ENCODE measurements around the gene RPP25L.

The RPP25L gene

DNA sequence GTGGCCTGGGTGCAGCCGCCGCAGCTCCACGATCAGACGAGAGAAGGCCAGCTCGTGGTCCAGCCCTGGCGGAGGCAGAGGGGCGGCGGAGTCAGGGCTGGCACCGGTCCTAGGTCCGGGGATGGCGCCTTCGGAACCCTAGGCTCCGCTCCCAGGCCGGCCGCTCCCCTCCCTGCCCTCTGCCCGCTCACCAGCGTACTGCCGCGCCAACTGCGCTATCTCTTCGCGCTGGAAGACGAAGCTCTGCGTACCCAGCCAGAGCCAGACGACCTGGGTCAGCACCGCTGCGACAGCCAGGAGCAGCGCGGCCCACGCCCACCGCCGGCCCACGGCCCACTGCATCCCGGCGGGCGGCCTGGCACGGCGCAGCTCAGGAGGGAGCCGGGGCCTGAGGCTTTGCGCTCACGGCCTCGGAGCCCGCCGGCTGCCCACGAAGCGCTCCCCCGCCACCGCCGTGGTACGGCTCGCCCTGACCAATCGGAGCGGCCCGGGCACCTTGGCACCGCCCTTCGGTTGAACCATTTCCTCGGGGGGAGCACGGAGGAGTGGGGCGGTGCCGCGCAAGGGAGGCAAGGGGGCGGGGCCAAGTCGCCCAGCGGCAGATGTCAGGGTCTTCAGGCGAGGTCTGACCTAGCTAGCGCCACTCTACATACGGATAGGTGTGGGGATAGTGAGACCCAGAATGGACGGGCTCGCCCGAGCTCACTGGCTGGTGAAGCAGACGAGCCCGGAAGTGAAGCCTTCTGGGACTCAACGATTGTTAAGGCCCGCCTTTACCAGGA lies 25.6 kb upstream of the RPP25L start, which contains the start of gene SIGMAR1:
TSS of gene SIGMAR1 (minus strand) at position 432 of the 782 bp plus-strand sequence. CDS start at position 342, 90 bp downstream.
- peak; percentile 95 for DNase-seq

DNA sequence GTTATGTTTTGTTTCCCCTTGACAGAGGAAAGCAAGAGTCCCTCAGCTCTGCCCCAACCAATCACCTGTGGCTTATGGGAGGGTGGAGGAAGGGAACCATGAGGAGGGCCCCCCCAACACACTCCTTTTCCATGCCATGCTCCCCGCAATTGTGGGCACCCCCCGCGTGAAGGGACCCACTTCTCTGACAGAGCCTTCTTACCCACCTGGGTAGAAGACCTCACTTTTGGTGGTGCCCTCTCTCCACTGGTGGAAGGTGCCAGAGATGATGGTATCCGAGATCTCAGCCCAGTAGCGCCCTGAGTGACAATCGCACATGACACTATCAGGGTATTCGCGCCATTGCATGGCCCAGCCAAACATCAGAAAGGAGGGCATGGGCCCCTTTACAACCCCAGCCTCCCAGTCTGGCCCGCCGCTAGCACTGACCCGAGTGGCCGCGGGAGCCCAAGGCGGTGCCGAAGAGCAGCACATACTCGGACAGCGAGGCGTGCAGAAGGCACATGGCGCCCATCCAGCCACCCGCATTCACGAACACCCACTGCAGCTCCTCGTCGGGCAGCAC lies 25.0 kb upstream of the RPP25L start:
- peak; percentile 45 for DNase-seq

DNA sequence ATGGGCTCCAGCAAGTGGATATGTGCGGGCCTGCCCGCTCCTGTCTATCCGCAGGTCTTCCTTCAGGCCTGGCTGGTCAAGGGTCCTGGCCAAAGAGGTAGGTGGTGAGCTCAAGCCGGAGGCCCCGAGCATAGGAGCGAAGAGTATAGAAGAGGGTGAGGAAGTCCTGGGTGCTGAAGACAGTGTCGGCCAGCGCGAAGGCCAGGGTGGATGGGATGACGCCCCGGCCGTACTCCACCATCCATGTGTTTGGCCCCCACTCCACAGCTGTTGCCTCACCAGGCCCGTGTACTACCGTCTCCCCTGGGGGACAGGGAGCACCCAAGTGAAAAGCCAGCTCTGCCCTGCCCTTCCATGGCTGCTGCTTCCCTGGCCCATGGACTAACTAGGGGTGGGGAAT lies 23.7 kb upstream of the RPP25L start:
- DNase-seq = no peak

DNA sequence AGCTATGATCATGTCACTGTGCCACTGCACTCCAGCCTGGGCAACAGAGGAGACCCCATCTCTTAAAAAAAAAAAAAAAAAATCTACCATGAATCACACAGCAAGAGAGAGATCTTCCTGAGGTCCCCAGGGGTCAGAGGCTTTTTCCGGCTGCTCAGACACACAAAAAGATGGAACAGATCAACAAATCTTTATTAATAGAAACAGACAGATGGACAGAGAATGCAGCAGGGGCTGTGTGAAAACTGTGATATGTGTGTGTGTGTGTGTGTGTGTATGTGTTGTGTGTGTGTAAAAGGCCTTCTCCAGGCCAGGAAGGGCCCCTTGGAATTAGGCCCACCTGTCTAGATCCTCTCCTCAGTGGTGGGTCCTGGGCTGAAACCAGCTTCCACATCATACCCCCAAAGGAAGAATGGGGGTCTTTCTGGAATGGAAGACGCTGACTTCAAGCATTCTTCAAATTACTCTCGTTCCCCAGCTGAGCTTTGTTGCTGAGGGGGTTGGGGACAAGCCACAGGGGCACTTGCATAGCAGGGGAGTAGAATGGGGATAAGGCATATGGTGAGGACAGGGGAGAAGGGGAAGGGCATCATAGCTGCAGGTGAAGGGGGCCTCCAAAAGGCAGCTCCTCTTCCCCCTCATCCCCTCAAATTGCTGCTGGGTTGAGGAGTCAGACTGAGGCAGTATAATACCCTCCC lies 22.8 kb upstream of the RPP25L start:
- DNase-seq = no peak

DNA sequence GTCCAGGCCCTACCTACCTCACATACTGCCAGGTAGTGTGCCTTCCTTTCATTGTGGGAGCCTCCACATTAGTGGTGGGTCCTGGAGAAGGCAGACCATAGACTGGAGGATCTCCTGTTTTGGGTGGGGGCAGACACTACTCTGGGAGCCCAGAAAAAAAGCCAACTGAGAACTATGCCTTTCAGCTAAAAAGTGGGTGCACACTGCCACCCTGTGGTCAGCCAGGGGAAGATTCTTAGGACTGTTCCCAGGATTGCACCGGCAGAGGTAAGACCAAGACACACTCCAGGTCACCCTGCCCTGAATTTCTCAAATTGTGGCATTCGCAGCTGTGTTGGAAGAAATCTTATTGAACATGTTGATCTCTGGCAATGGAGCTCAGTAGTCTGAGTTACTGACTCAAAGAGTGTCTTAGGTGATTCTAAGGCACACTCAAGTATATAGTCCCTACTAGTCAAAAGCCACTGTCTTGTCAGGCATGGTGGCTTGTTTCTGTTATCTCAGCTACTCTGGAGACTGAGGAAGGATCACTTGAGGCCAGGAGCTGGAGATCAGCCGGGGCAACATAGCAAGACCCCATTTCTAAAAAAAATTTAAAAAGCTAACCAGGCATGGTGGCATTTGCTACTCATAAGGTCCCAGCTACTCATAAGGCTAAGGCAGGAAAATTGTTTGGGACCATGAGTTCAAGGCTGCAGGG lies 22.1 kb upstream of the RPP25L start:
- peak; percentile 78 for DNase-seq

DNA sequence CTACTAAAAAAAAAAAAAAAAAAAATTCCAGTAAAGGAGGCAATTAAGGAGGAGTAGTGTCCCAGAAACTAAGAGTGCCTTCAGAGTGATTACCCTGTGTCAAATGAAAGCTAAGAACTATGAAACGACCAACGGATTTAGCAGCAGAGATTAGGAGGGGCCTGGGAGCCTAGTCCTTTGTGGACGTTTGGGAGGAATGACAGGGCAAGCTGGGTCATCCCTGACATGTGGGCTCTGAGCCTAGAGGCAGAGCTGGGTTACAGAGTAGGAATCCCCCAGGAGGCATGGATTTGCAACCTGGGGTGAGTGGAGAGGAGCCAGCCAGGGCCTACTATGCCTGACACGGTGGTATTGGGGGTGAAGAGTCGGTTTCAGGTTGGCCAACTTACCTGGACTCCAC lies 21.3 kb upstream of the RPP25L start:
- peak; percentile 67 for DNase-seq

DNA sequence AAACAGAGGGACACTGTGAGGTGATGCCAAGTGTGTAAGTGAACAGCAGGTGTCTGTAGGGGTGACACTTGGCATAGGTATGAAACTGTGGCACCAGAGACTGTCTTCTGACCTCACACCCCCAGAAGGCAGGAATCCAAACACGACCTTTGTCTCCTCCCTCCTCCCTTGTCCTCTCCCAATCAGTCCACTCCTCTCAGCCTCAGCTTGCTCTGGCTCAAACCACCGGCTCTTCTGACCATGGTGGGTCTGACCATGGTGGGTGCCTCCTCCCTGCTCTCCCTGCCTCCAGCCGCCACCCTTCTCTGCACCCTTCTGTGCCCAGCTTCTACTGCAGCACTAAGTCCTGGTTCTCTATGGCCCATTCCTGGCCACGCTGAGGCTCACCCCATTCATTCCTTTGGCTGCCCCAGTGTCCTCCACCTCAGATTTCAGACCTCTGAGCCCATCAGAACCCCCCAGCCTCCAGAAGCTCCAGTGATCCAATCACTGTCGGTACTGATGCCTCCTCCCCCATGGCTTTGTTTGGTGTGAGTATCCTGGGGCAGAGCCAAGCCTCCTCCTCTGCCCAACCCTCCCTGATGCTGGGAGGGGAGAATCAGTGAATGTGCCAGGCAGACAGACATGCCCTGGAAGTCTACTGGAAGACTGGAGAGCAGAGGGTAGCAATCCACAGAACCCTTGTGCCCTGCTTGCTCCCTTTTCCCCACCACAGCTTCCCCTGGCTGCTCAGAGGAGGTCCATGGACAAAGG lies 18.7 kb upstream of the RPP25L start:
- DNase-seq = no peak

DNA sequence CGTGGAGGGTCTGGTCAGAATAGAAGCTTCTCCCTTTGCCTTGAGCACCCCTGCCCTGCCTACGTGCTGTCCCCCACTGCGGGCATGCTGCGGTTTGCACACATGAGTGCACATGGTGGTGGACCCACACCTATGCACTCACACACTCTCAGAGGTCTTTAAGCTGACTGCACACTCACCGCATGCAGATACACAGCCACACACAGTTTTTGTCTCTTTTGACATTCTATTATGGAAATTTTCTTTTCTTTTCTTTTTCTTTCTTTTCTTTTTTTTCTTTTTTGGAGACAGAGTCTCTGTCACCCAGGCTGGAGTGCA lies 17.6 kb upstream of the RPP25L start:
- no peak for DNase-seq

DNA sequence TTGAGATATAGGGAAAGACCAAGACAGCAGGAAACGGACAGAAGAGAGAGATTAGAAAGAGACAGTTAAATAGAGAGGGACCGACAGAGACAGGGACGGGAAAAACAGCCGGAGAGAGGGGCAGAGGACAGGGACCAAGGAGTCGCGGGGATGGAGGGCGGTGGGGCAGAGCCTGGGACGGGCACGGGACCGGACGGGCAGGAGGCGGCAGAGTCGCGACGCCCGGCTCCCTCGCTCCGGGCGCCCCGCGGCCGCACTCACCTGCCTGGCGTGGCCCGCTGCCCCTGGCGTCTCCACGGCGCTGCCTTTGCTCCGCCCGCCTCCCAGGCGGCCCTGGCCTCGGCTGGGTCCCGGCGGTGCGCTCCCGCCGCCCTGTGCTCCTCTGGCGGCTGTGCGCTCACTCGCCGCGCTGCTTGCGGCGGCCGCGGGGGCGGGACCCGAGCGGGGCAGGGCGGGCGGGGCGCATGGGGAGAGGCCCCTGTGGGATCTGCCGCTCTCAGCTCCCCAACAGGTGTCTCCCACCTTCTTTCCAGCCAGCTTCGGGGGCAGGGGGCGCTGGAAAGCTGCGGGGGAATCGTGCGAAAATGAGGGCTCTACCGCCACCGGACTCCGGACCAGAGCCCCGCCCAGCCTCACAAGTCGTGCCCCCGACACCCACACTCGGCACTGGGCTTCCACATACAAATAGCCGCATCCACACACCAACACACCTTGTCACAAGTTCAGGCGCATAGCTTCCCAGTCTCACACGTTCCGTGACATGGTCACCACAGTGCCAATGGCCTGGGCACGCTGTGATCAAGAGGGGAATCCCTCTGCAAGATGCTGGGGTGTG lies 17.0 kb upstream of the RPP25L start, which contains the start of gene ARID3C:
TSS of gene ARID3C (minus strand) at position 411 of the 835 bp plus-strand sequence. CDS start 1,052 bp downstream, outside the sequence.
- DNase-seq = peak; percentile 36

DNA sequence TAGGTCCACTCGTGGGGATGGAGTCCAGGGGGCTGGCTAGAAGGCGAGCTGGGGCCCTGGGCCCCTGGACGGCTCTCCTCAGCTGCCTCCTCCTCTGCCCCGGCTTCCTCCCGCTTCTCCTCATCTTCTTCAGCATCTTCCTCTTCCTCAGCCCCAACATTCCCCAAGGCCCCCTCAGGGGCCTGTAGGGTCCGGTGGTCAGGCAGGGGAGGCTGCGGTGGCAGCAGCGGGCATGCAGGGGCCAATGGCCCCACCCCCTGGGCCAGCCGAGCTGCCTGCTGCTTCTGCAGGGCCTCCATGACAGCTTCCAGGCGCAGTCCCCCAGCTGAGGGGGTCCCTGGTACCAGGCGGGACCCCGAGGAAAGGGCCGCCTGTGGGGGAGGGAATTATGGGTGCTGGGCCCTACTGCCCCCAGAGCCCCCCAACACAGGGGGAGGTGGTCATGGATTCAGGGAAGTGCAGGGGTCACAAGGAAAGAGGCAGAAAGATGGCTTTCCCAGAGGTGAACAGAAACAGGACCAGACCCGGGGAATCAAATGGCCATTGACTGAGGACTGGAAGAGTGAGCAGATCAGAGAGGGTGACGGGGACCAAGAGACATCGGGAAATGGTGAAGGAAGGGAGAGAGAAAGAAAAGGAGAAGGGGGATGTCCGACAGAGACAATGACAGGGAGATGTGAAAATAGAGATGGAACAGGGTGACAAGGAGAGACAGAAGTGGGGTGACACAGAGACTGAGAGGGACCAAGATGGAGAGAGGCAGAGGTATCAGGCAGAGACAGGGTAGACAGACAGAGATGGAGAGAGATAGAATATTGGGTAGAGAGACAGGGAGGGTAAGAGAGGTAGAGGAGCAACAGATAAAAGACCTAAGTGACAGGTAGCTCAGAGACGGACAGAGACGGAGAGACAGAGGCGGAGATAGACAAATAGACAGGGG lies 16.1 kb upstream of the RPP25L start:
- DNase-seq = no peak

DNA sequence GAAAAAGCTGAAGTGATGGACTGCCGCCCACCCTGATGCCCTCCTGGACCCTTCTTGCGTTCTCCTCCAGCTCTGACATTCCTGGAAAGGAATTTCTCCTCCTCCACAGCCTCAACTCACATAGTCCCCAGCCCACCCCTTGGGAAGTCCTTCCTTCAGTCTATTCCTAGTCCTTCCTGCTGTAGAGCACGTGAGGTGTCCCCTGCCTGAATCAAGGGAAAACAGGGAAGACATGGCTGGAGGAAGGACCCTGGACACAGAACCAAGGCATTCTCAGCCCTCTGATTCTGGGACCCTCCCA lies 13.2 kb upstream of the RPP25L start:
- DNase-seq = no peak

DNA sequence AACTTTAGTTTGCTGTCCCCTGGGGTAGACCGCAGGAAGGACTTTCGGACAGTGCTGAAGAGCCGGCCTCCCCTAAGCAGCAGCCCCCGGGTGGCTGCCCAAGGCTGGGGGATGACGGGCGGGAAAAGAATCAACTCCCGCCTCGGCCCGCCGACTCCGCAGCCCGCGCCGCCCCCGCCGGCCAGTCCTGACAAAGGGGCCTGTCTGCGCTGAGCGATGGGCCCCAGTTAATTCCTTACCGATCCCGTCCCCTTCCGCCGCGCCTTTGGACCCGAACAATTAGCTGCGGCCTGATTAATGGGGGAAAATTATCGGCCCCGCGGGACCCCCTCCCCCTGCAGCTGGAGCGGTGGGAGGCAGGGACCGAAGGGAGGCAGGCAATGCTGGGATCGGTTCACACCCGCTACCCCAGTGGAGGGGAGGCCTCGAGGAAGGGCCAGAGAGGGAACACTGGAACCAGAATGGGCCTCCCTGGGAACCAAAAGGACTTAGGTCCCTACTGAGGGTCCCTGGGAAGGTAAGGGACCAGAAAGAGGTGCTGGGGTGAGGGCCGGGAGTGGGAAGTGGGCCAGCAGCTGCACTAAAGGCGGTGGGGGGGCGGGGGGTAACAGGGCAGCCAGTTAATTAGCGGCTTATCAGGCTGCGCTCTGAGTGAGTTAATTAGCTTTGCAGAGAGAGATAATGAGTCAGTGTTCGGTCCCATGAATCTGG lies 12.7 kb upstream of the RPP25L start:
- DNase-seq = peak; percentile 87

DNA sequence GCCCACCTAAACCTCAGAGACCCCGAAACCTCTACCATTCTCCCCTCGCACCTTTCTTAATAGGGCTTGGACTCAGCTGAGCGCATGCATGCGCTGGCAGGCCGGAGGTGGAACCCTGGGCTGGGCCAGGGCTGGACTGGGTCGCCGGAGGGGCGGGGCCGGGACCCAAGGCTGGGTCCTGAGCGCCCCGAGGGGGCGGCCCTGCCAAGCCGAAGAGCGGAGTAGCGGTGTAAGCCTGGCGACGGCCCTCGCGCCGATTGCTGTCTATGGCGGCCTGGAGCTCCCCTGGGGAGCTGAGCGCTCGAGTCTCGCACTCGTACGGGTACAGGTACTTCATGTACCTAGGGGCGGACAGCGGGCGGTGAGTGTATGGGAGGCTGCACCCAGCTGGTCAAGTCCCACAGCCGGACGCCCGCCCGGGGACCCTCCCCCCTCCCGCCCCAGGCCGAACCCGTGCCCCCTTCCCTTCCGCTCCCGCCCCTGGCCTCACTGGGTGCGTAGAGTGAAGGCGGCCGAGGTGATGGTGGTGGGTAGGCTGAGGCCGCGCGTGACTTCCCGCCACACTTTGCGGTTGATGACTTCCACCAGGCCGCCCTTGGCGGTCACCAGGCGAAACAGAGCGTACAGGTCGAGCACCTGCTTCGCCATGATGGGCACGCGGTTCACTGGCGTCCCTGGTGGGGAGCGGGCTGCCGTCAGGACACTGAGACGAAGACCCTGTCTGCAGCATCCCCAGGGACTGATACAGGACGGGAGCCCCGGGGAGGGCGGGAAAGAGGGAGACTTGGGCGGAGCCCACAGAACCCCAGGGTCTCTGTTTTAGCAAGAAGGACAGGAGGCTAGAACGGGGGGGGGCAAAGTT lies 11.7 kb upstream of the RPP25L start:
- DNase-seq = no peak

DNA sequence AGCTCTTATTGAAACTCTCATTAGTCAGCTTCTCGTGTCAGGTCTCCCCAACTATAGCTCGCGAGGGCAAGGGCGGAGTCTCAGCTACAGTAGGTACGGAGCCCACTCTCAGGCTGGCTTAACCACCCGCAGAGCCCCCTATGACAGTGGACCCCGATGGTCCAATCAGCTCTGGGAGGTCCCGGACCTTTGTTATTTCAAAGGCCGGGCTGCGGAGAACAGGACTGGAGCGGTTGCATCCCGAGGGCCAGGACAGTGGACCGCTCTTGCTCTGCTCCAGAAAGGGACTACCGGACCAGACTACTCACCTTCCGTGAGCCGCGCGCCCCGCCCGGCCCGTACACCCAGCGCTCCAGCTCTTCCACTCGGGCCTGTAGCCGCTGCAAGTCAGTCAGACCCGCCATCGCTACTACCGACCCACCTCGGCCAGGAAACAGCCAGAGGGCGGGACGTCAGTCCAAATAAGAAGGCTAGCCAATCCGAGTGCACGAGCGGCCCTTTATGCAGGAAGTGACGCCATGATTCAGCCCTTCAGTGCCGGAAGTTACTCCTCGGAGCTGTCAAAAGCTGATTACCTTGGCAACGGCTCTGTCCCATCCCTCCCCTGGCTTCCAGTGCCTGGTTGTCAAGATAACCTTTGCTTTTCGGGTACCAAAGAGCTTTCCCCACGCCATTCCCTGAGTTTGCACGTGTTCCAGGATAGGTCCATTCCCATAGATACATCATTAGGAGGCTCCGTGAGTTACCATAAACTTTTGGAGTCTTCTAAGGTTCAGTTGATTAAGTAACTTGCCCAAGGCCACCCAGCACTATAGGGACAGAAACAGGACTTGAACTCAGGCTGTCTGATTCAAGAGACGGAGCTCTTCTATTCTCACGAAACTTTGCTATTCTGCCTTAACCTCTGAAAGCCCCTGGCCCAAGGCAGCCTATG lies 8.4 kb upstream of the RPP25L start, which contains the start of gene DCTN3:
TSS of gene DCTN3 (minus strand) at position 435 of the 934 bp plus-strand sequence. CDS start at position 404, 31 bp downstream.
- peak; percentile 96 for DNase-seq

DNA sequence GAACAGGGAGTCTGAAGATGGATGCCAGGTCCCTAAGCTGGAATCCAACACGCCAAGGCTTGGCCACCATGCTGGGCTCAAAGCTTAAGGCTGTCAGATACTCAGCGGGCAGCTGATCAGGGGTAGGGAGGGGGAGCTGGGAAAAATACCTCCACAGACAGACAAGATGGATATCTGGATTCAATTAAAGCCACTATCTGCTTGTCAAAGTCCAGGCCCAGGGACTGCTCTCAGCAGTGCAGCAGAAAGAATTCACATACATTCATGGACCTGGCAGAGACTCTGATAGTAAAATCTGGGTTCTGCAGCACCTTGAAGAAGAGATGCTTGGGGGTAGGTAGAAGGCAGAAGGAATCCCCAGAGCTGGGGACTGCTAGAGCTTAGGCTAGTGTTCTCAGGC lies 3.2 kb upstream of the RPP25L start:
- no peak for DNase-seq

DNA sequence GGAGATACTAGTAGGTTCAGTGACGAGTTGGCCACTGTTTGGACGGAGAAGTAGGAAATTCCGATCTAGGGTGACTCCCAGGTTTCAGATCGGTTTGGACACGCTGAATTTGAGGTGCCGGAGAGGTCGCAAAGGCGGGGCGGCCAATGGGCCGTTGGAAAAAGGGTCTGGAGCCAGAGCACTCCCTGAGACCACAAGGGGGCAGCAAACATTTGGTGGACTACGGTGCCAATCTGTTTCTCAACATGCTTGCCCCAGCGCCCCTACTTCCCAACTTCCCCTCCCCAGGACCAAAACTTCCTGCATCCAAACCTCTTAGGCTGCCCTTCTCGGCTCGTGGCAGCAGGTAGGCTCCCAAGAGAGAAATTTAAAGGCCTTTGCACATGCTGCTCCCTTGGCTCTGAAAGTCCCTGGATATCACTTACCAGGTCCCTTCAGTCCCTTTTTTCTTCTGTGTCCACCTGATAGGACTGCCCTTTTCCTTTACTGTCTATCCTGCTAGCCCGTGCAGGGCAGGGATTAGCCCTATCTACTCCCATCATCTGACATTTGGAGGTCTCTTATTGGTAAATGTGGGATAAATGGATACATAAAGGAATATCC lies 992 bp upstream of the RPP25L start:
- peak; percentile 89 for DNase-seq

DNA sequence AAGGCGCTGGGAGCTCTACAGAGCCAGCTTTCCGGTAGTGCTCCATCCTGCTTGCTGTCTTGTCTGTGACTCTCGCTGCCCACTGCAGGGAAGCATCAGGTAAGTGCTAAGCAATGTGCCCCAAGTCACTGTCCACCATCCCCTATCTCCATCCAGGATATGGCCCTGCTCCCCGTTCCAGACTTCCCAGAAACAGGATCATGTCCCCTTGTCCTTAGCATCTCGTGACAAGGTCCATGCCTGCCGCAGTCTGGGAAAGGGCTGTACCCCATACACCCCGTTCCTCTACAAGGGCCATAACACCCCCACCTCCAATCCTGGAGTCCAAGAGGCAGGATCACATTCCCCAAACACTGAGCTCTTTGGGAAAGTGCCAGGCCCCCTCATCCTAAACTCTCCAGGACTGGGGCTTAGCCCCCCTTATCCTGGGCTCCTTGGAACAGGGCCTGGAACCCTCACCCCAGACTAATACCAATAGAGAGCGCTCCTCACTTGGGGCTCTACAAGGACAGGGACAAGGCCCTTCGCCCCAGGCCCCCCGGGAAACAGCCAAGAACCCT lies 566 bp downstream of the RPP25L start:
- DNase-seq = peak; percentile 26
